Uterus (tissue), 2 donors: ENCODE results near the gene GALNT9.

Experiments used
- POLR2A ChIP-seq, 2 donors: fragments of 450-650 bp; IDR thresholded peaks; one replicate each; pipeline ENCODE4 v1.6.1; 2016; ENCODE audit warnings: antibody characterized with exemption in 2 of 2, mild to moderate bottlenecking in 1 of 2, moderate library complexity in 1 of 2
- TF ChIP-seq, protein P1 (sequence below), 4 experiments: fragments of 200-600 bp in 2 of 4; fragments of 450-650 bp in 2 of 4; sonication (generic) in 2 of 4; IDR thresholded peaks; one replicate each; pipeline ENCODE4 v1.5.1; 2016 to 2019; ENCODE audit warnings: antibody characterized with exemption in 4 of 4, mild to moderate bottlenecking in 2 of 4, moderate library complexity in 1 of 4

DNA sequence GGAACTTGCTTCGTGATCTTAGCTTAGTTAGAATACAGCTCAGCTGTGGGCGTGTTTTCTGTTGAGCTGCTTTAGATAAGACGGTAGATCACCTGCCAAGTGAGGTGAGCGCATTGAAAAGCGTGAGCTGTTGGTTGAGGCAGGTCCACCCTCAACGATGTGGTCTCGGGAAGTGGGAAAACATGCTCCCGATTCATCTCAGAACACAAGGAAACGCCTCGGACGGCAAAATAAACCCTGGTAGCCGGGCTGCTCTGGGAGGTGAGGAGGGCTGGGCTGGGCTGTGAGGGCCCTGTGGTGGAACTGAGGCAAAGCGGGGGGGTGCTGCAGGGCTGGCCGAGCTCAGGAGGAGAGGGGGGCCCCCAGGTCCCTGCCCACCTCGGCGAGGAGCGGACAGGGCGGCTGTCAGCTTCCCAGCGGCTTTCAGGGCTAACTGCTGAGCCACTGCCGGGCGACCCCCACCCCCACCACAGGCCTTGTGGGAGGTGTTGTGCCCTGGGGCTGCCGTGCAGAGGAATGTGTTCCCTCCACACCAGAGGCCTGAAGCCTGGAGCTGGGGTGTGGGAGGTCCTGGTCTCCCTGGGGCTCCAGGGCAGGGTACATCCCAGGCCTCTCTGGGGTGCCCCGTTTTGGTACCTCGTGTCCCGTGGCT is 154.4 kb downstream of the GALNT9 start:
- TF ChIP-seq, protein P1, sequence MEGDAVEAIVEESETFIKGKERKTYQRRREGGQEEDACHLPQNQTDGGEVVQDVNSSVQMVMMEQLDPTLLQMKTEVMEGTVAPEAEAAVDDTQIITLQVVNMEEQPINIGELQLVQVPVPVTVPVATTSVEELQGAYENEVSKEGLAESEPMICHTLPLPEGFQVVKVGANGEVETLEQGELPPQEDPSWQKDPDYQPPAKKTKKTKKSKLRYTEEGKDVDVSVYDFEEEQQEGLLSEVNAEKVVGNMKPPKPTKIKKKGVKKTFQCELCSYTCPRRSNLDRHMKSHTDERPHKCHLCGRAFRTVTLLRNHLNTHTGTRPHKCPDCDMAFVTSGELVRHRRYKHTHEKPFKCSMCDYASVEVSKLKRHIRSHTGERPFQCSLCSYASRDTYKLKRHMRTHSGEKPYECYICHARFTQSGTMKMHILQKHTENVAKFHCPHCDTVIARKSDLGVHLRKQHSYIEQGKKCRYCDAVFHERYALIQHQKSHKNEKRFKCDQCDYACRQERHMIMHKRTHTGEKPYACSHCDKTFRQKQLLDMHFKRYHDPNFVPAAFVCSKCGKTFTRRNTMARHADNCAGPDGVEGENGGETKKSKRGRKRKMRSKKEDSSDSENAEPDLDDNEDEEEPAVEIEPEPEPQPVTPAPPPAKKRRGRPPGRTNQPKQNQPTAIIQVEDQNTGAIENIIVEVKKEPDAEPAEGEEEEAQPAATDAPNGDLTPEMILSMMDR (IDR thresholded peaks at IDR 0.05), result no peak
- no peak for TF ChIP-seq POLR2A (IDR thresholded peaks at IDR 0.05)
